Activated CD4-positive, alpha-beta T cell treated with anti-CD3 and anti-CD28 coated beads, Interleukin-2, Interleukin-6, amounts not matched to agents 100 ng/mL and 50 ng/mL, durations not matched to agents 16 hours and 8 hours (primary cell): ENCODE measurements around the gene ABCB8.
"Not testable (repeated sequence)": the region's sequence is repeated elsewhere in the genome, so short reads cannot be mapped to it uniquely, and the experiment has no call there.

Experiments
- DNase-seq: peaks from one replicate; pipeline ENCODE4 v3.0.0-alpha.2; 2020

Gene ABCB8

GRCh38 chr7:151038951-151039849, 10.9 kb downstream of the ABCB8 start:
- DNase-seq: peak; percentile 62

- DNase-seq: no peak
Observed at GRCh38 chr7:151039850-151040548, 11.7 kb downstream of the ABCB8 start.

- no peak for DNase-seq
Observed at GRCh38 chr7:151040616-151041375, 12.5 kb downstream of the ABCB8 start.

GRCh38 chr7:151043449-151043848, 15.2 kb downstream of the ABCB8 start:
- not testable (repeated sequence) for DNase-seq

- DNase-seq: no peak
Observed at GRCh38 chr7:151043959-151044358, 15.7 kb downstream of the ABCB8 start.

GRCh38 chr7:151045262-151045661, 17.0 kb downstream of the ABCB8 start:
- no peak for DNase-seq

GRCh38 chr7:151045967-151046366, 17.7 kb downstream of the ABCB8 start:
- no peak for DNase-seq

GRCh38 chr7:151046603-151047573, 18.6 kb downstream of the ABCB8 start:
- no peak for DNase-seq

GRCh38 chr7:151047976-151048815, 19.9 kb downstream of the ABCB8 start, which contains the start of gene ASIC3:
TSS of gene ASIC3 (plus strand) at chr7:151048531. CDS start at chr7:151048886, 355 bp downstream.
- DNase-seq: no peak

- DNase-seq: no peak
Observed at GRCh38 chr7:151048911-151049463, 20.7 kb downstream of the ABCB8 start.

GRCh38 chr7:151051108-151051507, 22.9 kb downstream of the ABCB8 start:
- peak; percentile 57 for DNase-seq

GRCh38 chr7:151053096-151053495, 24.8 kb downstream of the ABCB8 start:
- no peak for DNase-seq

GRCh38 chr7:151053751-151054150, 25.5 kb downstream of the ABCB8 start:
- no peak for DNase-seq

GRCh38 chr7:151056283-151056665, 28.0 kb downstream of the ABCB8 start:
- DNase-seq: no peak

GRCh38 chr7:151056666-151057505, 28.6 kb downstream of the ABCB8 start:
- no peak for DNase-seq

- DNase-seq: no peak
Observed at GRCh38 chr7:151057506-151057988, 29.3 kb downstream of the ABCB8 start, which contains the start of gene CDK5. TSS of gene CDK5 (minus strand) at chr7:151057897. CDS start at chr7:151057848, 49 bp downstream.

- peak; percentile 99 for DNase-seq
Observed at GRCh38 chr7:151057989-151058780, 29.9 kb downstream of the ABCB8 start.

GRCh38 chr7:151058781-151059366, 30.6 kb downstream of the ABCB8 start:
- DNase-seq: peak; percentile 27
